K562 (cell line): Measurements from ENCODE around the gene SLC4A5. TPM values are rescaled to one million over a fixed set of nuclear protein-coding genes. Genes with fewer than 3 reads are reported as not detected.

ENCODE experiments used
- BRCA1 ChIP-seq, 2 experiments: fragments of 450-650 bp in 1 of 2; sonication (generic) in 1 of 2; formaldehyde crosslinking in 1 of 2; IDR thresholded peaks; 2 replicates each; pipeline versions ENCODE4 v1.5.0 to v1.6.1; 2017 to 2020; ENCODE audit warnings: mild to moderate bottlenecking in 1 of 2, missing genetic modification reagents in 1 of 2
- BRD9 ChIP-seq: fragments of 450-650 bp; IDR thresholded peaks from 2 replicates; pipeline ENCODE4 v1.6.1; 2018; ENCODE audit warnings: low read depth; ENCODE audit not compliant: partially characterized antibody
- DDX20 ChIP-seq: fragments of 450-650 bp; IDR thresholded peaks from 2 replicates; pipeline ENCODE4 v1.6.1; 2016; ENCODE audit warnings: missing genetic modification characterization, low read depth, mild to moderate bottlenecking, missing compliant biosample characterization, moderate library complexity
- HNRNPK ChIP-seq: fragments of 200-400 bp; formaldehyde crosslinking; IDR thresholded peaks from one replicate; pipeline ENCODE4 v1.6.1; 2018; ENCODE audit warnings: mild to moderate bottlenecking, low read depth, low read length; ENCODE audit not compliant: poor library complexity, severe bottlenecking
- SIN3B ChIP-seq: fragments of 450-650 bp; IDR thresholded peaks from 2 replicates; pipeline ENCODE4 v1.6.1; 2017; ENCODE audit warnings: low read depth, mild to moderate bottlenecking, moderate library complexity
- SMAD1 ChIP-seq: fragments of 150-350 bp; IDR thresholded peaks from 2 replicates; pipeline ENCODE4 v1.6.1; 2014; ENCODE audit warnings: low read length, low read depth; ENCODE audit not compliant: partially characterized antibody
- TCF7L2 ChIP-seq: fragments of 150-350 bp; IDR thresholded peaks from 2 replicates; pipeline ENCODE4 v1.6.1; 2016; ENCODE audit warnings: low read depth, mild to moderate bottlenecking, low read length, moderate library complexity
- ZC3H8 ChIP-seq: fragments of 450-650 bp; IDR thresholded peaks from 2 replicates; pipeline ENCODE4 v1.6.1; 2017
- ZNF668 ChIP-seq: fragments of 250-450 bp; sonication (Bioruptor Pico); IDR thresholded peaks from 2 replicates; pipeline ENCODE4 v1.8.0; 2022; ENCODE audit warnings: mild to moderate bottlenecking, inconsistent platforms
- polyA plus RNA-seq, 8 experiments: library from polyadenylated mRNA; depleted of rRNA in 4 of 8; stranded (reverse) in 5 of 8; unstranded in 3 of 8; fragments of >200 nt; fragmentation: Nextera tagmentation in 2 of 8; fragmentation: Illumina TruSeq in 1 of 8; extraction: Ambion mirVana in 2 of 8; extraction: Trizol in 1 of 8; gene quantifications; 2 replicates each; pipeline versions ENCODE4 v1.2.1 to v1.2.3, GENCODE V29; 2011 to 2014; ENCODE audit warnings: inconsistent platforms in 1 of 8, missing spikeins in 1 of 8
- total RNA-seq, 7 experiments: library from RNA; depleted of rRNA in 6 of 7; stranded (reverse); fragments of >200 nt in 6 of 7; fragmentation: Illumina TruSeq in 2 of 7; extraction: Trizol in 2 of 7; gene quantifications; 2 replicates each; pipeline versions ENCODE4 v1.2.1 to v1.2.3, GENCODE V29; 2011 to 2021; ENCODE audit warnings: low replicate concordance in 1 of 7
- TF ChIP-seq, protein P1 (sequence below): fragments of 250-450 bp; sonication (Bioruptor Pico); IDR thresholded peaks from 2 replicates; pipeline ENCODE4 v1.5.1; 2021; ENCODE audit warnings: mild to moderate bottlenecking
- TF ChIP-seq, protein P2 (sequence below): fragments of 450-650 bp; formaldehyde crosslinking; IDR thresholded peaks from 2 replicates; pipeline ENCODE4 v1.4.0; 2022; ENCODE audit warnings: missing genetic modification characterization
- TF ChIP-seq, protein P3 (sequence below): fragments of 250-450 bp; sonication (Bioruptor Pico); IDR thresholded peaks from 2 replicates; pipeline ENCODE4 v1.4.0; 2020; ENCODE audit warnings: mild to moderate bottlenecking, moderate library complexity
- TF ChIP-seq, protein P4 (sequence below): sonication (generic); formaldehyde crosslinking; IDR thresholded peaks from 2 replicates; pipeline ENCODE4 v1.8.0; 2022; ENCODE audit warnings: missing genetic modification reagents, mild to moderate bottlenecking, moderate library complexity, borderline replicate concordance
- TF ChIP-seq, protein P5 (sequence below): fragments of 250-450 bp; sonication (Bioruptor Pico); IDR thresholded peaks from 2 replicates; pipeline ENCODE4 v1.5.0; 2021
- TF ChIP-seq, protein P6 (sequence below): fragments of 250-450 bp; sonication (Bioruptor Pico); IDR thresholded peaks from 2 replicates; pipeline ENCODE4 v1.9.0; 2021; ENCODE audit warnings: mild to moderate bottlenecking, inconsistent platforms

The SLC4A5 gene
- total and polyA plus RNA-seq, 9 of the 15 experiments (the other 6 are each of a cell fraction or from before 2014, with no cell fraction given), result 0.03 to 0.77 (median 0.14) TPM; not detected in 1

DNA sequence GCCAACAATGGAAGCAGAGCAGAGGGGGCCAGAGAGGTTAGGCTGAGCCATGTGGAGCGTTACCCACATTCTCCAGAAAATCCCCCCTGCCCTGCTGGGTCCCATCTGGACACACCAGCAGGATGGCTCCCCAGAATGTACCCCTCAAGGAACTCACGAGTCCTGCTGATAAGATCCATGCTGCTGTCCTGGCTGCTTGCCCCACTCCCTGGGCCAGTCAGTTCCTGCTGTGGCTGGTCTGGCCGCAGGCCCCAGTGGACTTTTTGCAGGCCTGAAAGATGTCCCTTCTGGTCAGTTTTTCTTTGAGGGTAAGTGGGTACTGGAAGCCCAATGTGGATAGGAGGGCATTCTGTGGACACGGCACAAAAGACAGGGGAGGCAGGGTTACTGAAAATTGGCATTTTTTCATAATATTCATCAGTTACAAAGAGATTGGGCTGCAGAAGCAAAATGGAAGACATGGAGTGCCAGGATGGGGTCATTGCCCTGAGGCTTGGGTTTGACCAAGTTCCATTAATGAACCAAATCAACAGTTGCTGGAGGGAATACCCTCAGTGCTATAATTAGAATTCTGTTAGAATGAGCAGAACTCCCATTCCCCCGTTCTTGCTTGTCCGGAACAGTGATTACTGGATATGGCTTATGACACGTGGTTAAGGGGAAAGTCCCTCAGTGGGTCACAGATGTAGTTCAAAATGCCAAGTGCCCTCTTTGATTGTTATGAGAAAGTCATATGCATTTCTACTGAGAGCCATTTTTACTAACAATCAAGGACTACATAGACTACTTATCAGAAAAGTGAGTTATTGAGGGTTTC is 38.7 kb downstream of the SLC4A5 start (continued):
- TF ChIP-seq BRD9, result no peak
- no peak for TF ChIP-seq ZC3H8
- no peak for TF ChIP-seq SIN3B
- no peak for TF ChIP-seq BRCA1 (IDR thresholded peaks at IDR 0.05)
- TF ChIP-seq BRCA1 (CRISPR knock-in tag; IDR thresholded peaks at IDR 0.05), result no peak
- TF ChIP-seq SMAD1, result no peak
- TF ChIP-seq, protein P1, sequence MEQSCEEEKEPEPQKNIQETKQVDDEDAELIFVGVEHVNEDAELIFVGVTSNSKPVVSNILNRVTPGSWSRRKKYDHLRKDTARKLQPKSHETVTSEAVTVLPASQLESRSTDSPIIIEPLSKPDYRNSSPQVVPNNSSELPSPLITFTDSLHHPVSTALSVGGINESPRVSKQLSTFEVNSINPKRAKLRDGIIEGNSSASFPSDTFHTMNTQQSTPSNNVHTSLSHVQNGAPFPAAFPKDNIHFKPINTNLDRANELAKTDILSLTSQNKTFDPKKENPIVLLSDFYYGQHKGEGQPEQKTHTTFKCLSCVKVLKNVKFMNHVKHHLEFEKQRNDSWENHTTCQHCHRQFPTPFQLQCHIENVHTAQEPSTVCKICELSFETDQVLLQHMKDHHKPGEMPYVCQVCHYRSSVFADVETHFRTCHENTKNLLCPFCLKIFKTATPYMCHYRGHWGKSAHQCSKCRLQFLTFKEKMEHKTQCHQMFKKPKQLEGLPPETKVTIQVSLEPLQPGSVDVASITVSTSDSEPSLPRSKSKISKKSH (CRISPR knock-in tag), result no peak
- TF ChIP-seq, protein P2, sequence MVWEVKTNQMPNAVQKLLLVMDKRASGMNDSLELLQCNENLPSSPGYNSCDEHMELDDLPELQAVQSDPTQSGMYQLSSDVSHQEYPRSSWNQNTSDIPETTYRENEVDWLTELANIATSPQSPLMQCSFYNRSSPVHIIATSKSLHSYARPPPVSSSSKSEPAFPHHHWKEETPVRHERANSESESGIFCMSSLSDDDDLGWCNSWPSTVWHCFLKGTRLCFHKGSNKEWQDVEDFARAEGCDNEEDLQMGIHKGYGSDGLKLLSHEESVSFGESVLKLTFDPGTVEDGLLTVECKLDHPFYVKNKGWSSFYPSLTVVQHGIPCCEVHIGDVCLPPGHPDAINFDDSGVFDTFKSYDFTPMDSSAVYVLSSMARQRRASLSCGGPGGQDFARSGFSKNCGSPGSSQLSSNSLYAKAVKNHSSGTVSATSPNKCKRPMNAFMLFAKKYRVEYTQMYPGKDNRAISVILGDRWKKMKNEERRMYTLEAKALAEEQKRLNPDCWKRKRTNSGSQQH (CRISPR knock-in tag), result no peak
- TF ChIP-seq, protein P3, sequence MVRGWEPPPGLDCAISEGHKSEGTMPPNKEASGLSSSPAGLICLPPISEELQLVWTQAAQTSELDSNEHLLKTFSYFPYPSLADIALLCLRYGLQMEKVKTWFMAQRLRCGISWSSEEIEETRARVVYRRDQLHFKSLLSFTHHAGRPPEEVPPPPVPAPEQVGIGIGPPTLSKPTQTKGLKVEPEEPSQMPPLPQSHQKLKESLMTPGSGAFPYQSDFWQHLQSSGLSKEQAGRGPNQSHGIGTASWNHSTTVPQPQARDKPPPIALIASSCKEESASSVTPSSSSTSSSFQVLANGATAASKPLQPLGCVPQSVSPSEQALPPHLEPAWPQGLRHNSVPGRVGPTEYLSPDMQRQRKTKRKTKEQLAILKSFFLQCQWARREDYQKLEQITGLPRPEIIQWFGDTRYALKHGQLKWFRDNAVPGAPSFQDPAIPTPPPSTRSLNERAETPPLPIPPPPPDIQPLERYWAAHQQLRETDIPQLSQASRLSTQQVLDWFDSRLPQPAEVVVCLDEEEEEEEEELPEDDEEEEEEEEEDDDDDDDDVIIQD (CRISPR knock-in tag), result no peak
- TF ChIP-seq, protein P4, sequence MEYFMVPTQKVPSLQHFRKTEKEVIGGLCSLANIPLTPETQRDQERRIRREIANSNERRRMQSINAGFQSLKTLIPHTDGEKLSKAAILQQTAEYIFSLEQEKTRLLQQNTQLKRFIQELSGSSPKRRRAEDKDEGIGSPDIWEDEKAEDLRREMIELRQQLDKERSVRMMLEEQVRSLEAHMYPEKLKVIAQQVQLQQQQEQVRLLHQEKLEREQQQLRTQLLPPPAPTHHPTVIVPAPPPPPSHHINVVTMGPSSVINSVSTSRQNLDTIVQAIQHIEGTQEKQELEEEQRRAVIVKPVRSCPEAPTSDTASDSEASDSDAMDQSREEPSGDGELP (CRISPR knock-in tag), result no peak
- TF ChIP-seq HNRNPK, result no peak
- TF ChIP-seq, protein P5, sequence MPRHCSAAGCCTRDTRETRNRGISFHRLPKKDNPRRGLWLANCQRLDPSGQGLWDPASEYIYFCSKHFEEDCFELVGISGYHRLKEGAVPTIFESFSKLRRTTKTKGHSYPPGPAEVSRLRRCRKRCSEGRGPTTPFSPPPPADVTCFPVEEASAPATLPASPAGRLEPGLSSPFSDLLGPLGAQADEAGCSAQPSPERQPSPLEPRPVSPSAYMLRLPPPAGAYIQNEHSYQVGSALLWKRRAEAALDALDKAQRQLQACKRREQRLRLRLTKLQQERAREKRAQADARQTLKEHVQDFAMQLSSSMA (CRISPR knock-in tag), result no peak
- TF ChIP-seq, protein P6, sequence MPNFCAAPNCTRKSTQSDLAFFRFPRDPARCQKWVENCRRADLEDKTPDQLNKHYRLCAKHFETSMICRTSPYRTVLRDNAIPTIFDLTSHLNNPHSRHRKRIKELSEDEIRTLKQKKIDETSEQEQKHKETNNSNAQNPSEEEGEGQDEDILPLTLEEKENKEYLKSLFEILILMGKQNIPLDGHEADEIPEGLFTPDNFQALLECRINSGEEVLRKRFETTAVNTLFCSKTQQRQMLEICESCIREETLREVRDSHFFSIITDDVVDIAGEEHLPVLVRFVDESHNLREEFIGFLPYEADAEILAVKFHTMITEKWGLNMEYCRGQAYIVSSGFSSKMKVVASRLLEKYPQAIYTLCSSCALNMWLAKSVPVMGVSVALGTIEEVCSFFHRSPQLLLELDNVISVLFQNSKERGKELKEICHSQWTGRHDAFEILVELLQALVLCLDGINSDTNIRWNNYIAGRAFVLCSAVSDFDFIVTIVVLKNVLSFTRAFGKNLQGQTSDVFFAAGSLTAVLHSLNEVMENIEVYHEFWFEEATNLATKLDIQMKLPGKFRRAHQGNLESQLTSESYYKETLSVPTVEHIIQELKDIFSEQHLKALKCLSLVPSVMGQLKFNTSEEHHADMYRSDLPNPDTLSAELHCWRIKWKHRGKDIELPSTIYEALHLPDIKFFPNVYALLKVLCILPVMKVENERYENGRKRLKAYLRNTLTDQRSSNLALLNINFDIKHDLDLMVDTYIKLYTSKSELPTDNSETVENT (CRISPR knock-in tag), result no peak
- TF ChIP-seq TCF7L2, result no peak
- no peak for TF ChIP-seq DDX20 (tag)
- TF ChIP-seq ZNF668 (CRISPR knock-in tag), result no peak
